Muscle of back (tissue), 11 donors: ENCODE results near the gene LAT. TPM values are rescaled to one million over a fixed set of nuclear protein-coding genes. Genes with fewer than 3 reads are reported as not detected.
"Not testable (repeated sequence)": the region's sequence is repeated elsewhere in the genome, so short reads cannot be mapped to it uniquely, and the experiment has no call there.

Experiments used
- DNase-seq, 3 donors: peaks; one replicate each; pipeline versions ENCODE4 v3.0.0 to v3.0.0-alpha.2; 2013
- polyA plus RNA-seq, 10 donors: library from polyadenylated mRNA; unstranded; fragments of 120-200 nt; gene quantifications; one replicate each; pipeline ENCODE4 v1.2.1, GENCODE V29; 2013; ENCODE audit not compliant: insufficient read length in 10 of 10

LAT gene
- polyA plus RNA-seq, 10 donors, result 1.1 to 10.8 (median 2.6) TPM

DNA sequence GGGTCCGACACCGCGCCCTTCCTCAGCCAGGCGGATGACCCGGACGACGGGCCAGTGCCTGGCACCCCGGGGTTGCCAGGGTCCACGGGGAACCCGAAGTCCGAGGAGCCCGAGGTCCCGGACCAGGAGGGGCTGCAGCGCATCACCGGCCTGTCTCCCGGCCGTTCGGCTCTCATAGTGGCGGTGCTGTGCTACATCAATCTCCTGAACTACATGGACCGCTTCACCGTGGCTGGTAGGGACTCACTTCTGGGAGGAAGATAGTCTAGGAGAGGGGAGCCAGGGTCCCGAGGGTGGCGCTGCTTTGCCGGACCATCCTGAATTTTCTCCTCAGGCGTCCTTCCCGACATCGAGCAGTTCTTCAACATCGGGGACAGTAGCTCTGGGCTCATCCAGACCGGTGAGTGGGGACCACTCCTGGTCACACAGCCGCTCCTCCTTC lies 9.7 kb upstream of the LAT start:
- no peak for DNase-seq

- DNase-seq, result no peak
Measured at GRCh38 chr16:28977703-28978662, 6.9 kb upstream of the LAT start.

GRCh38 chr16:28980330-28980729 lies 4.5 kb upstream of the LAT start:
- not testable (repeated sequence) for DNase-seq

DNA sequence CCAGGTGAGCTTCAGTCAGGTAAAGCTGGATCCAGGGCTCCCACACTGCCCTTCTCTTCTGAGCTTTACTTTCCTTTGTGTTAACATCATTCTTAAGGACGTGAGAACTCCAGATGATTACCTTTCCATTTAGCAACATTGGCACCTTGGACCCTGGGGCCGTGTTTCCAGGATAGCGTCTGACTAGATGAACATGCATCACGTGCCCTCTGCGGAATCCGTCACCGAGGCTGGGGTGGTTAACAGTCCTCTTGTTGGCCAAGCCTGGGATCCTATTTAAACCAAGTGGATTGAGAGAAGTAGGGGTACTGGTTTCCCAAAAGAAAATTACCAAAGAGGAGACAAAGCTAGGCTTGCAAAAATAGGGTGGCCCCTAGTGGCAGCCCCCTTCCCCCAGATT lies 3.9 kb upstream of the LAT start:
- DNase-seq, result no peak

DNA sequence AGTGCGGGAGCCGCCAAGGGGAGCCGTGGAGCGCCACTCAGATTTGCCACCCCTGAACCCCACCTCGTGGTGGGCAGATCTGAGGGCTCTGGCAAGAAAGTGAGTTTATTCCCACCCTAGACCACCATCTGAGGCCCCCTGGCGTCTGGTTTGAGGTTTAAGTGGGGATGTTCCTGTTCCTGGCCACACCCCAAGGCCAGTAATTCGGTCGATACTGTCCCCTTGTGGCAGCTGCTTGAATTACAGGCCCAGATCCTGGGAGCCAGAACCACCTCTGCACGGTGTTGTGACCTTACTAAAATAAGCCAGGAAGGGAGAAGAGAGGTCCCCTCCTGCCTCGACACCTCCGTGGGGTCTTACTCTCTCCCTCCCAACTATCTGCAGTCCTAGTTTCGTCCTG lies 3.3 kb upstream of the LAT start:
- no peak for DNase-seq

DNA sequence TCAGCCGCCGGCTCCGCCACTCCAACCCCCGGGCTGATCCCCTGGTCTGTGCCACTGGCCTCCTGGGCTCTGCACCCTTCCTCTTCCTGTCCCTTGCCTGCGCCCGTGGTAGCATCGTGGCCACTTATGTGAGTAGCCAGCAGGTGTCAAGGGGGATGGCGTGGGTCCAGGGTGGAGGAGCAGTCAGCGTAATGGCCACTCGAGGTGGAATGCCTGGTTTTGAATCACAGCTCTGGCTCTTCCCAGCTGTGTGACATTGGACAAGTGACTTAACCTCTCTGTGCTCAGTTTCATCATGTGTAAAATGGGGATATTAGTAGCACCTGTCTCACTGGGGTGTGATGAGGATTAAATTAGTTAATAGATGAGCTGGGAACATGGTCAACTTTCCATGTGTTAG lies 2.4 kb upstream of the LAT start:
- no peak for DNase-seq

- DNase-seq, result no peak
Measured at GRCh38 chr16:28982949-28983348, 1.9 kb upstream of the LAT start.

GRCh38 chr16:28983644-28984043 lies 1.2 kb upstream of the LAT start:
- no peak for DNase-seq

DNA sequence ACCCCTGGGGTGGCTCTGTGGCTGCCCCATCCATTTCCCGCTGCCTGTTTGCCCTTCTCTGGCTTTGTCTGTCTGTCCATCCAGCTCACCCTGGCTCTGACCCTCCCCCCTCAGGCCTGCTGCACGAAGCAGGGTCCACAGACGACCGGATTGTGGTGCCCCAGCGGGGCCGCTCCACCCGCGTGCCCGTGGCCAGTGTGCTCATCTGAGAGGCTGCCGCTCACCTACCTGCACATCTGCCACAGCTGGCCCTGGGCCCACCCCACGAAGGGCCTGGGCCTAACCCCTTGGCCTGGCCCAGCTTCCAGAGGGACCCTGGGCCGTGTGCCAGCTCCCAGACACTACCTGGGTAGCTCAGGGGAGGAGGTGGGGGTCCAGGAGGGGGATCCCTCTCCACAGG lies 761 bp upstream of the LAT start:
- DNase-seq, result no peak

- DNase-seq, result no peak
Measured at GRCh38 chr16:28985211-28986041, 574 bp downstream of the LAT start.

GRCh38 chr16:28986046-28986445 lies 1.2 kb downstream of the LAT start:
- DNase-seq, result no peak

DNA sequence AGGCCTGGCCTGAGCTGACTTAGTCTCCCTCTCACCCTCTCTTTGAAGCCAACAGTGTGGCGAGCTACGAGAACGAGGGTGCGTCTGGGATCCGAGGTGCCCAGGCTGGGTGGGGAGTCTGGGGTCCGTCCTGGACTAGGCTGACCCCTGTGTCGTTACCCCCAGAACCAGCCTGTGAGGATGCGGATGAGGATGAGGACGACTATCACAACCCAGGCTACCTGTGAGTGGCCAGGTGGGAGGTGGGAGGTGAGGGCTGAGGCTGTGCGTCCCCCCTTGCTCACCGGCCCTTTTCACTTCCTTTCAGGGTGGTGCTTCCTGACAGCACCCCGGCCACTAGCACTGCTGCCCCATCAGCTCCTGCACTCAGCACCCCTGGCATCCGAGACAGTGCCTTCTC lies 1.6 kb downstream of the LAT start:
- no peak for DNase-seq

GRCh38 chr16:28987170-28987853 lies 2.5 kb downstream of the LAT start:
- no peak for DNase-seq

DNA sequence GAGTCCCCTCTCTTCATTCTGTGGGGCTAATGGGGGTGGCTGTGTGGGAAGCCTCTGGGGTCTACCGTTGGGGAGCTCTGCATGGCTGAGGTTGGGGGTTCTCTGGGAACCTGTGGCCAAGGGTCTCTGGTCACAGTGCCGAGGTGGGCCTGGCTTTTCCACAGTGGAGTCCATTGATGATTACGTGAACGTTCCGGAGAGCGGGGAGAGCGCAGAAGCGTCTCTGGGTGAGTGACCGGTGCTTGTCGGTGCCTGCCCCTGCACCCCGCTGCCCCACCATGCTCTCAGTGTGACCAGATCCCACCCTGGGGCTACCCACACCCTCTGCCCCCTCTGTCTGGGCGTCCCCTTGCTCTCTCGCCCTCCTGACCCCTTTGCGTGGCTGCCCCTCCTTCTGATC lies 4.5 kb downstream of the LAT start:
- DNase-seq, result no peak

DNA sequence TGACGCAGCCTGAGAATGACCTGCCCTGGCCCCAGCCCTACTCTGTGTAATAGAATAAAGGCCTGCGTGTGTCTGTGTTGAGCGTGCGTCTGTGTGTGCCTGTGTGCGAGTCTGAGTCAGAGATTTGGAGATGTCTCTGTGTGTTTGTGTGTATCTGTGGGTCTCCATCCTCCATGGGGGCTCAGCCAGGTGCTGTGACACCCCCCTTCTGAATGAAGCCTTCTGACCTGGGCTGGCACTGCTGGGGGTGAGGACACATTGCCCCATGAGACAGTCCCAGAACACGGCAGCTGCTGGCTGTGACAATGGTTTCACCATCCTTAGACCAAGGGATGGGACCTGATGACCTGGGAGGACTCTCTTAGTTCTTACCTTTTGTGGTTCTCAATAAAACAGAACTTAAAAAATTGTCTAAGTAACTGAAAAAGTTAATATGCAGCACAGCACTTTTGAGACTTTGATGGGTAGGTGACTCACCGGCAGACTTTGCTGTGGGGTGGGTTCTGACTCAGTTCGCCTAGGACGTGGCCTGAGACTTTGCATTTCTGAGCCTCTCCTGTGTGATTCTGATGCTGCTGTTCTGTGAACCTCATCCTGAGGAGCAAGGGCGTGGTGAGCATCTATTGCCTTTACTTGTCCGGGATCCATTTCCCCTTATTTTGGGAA lies 5.7 kb downstream of the LAT start:
- DNase-seq, result no peak

GRCh38 chr16:28991687-28992086 lies 6.8 kb downstream of the LAT start:
- no peak for DNase-seq

GRCh38 chr16:28992496-28992895 lies 7.6 kb downstream of the LAT start:
- no peak for DNase-seq

- no peak for DNase-seq
Measured at GRCh38 chr16:28998837-28999236, 14.0 kb downstream of the LAT start.

DNA sequence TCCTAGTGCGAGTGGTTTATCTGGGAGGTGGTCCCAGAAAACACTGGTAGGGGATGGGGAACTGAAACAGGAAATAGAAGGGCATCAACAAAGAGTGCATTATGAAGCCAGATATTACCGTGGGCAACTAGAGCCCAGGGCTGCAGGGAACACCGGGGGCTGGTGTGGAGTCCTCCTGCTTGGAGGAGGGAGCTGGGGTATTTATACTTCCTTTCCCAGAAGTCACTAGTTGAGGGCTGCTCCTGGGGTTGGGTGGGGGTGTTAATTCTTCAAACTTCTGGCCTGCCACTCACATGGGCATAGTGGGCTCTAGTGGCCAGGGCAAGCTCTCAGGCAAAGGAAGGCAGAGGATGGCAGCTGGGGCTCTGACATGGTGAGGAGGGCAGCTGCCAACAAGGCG lies 14.7 kb downstream of the LAT start:
- no peak for DNase-seq

DNA sequence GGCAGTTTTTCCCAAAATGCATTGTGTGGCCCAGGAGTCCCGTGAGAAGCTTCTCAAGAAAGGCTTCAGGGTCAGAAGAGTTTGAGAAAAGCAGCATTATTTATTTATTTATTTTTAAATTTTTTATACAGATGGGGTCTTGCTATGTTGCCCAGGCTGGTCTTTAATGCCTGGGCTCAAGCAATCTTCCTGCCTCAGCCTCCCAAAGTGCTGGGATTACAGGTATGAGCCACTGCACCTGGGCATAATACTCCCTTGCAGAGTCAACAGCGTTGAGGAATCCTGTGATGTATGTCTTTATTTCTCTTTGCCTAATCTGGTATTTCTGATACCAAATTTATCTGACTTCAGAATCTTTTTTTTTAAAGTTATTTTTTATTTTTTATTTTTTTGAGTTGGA lies 15.2 kb downstream of the LAT start:
- DNase-seq, result no peak

- DNase-seq, result not testable (repeated sequence)
Measured at GRCh38 chr16:29004496-29005139, 19.8 kb downstream of the LAT start.
